HepG2 (cell line): ENCODE data around the gene MTUS2. TPM values are rescaled to one million over a fixed set of nuclear protein-coding genes. Genes with fewer than 3 reads are reported as not detected.
A peak's percentile ranks its signal among the peaks of the same experiment; 100 is the strongest.

Experiments
- ATAC-seq: fragments of 200-7000 bp; cut with Tn5 transposase; 3 replicates; pipeline ENCODE4 v1.9.1; 2020; ENCODE audit warnings: mild to moderate bottlenecking, moderate library complexity
- BruUV-seq: library from RNA; stranded (reverse); fragments of 400-500 nt; replicated peaks from 2 replicates; lab custom pipeline; 2021; lab: Mats Ljungman, UMichigan
- CTCF ChIA-PET: fragments of 300-600 bp; formaldehyde crosslinking; extraction: SDS; loops from one replicate; lab custom pipeline; 2021; ENCODE audit warnings: low total read pairs, inconsistent platforms, low intra/inter-chr PET ratio; lab: Yijun Ruan, JAX
- POLR2A ChIA-PET: fragments of 350-600 bp; sonication (Branson Sonifier 250); formaldehyde crosslinking; loops from one replicate; lab custom pipeline; 2020; ENCODE audit warnings: antibody characterized with exemption, inconsistent platforms; lab: Yijun Ruan, JAX
- DNase-seq: peaks from one replicate; pipeline ENCODE4 v3.0.0-alpha.2; 2015; ENCODE audit warnings: low spot score
- FAIRE-seq: peaks from 3 replicates; lab custom pipeline; 2011; peaks lifted over from hg19 to GRCh38; lab: Jason Lieb, UNC
- H2AFZ ChIP-seq: one replicate; pipeline ENCODE4 v1.6.1; 2011; ENCODE audit warnings: low read length, inconsistent platforms
- H3K27ac ChIP-seq: fragments of 300-600 bp; 3 replicates; pipeline ENCODE4 v1.8.0; 2011; ENCODE audit warnings: mixed run types, mild to moderate bottlenecking, mixed read lengths, low read length, inconsistent platforms; ENCODE audit not compliant: insufficient read depth; ENCODE audit errors: extremely low read length
- H3K27me3 ChIP-seq, 2 experiments: fragments of 200-600 bp in 1 of 2; 2 replicates in 1 of 2; 3 replicates in 1 of 2; pipeline versions ENCODE4 v1.6.0 to v1.8.0; 2011; ENCODE audit warnings: low read length in 2 of 2, mild to moderate bottlenecking in 2 of 2, moderate library complexity in 2 of 2, inconsistent platforms in 1 of 2; ENCODE audit not compliant: insufficient read depth in 2 of 2, control insufficient read depth in 1 of 2
- H3K36me3 ChIP-seq, 2 experiments: fragments of 200-600 bp in 1 of 2; replicated peaks in 1 of 2; 2 replicates in 1 of 2; 3 replicates in 1 of 2; pipeline versions ENCODE4 v1.5.1 to v1.8.0; 2011; ENCODE audit warnings: low read length in 2 of 2, inconsistent platforms in 1 of 2; ENCODE audit not compliant: insufficient read depth in 2 of 2, control insufficient read depth in 1 of 2
- H3K4me1 ChIP-seq: 2 replicates; pipeline ENCODE4 v1.5.1; 2012; ENCODE audit warnings: low read length, inconsistent platforms; ENCODE audit not compliant: insufficient read depth
- H3K4me2 ChIP-seq: 2 replicates; pipeline ENCODE4 v1.6.0; 2011; ENCODE audit warnings: low read depth, low read length, inconsistent platforms
- H3K4me3 ChIP-seq, 3 experiments: fragments of 200-600 bp in 1 of 3; sonication (generic), shearing (Covaris generic) in 1 of 3; replicated peaks in 1 of 3; 2 replicates each; pipeline ENCODE4 v1.5.1; 2011 to 2016; ENCODE audit warnings: low read length in 3 of 3, inconsistent platforms in 2 of 3, low read depth in 2 of 3, mild to moderate bottlenecking in 2 of 3, control low read depth in 1 of 3, mixed read lengths in 1 of 3; ENCODE audit not compliant: insufficient read depth in 1 of 3
- H3K79me2 ChIP-seq: one replicate; pipeline ENCODE4 v1.6.1; 2011; ENCODE audit warnings: low read length, inconsistent platforms; ENCODE audit not compliant: insufficient read depth
- H3K9ac ChIP-seq: 2 replicates; pipeline ENCODE4 v1.6.0; 2011; ENCODE audit warnings: mild to moderate bottlenecking, low read depth, low read length, inconsistent platforms; ENCODE audit not compliant: insufficient read depth
- H3K9me3 ChIP-seq: 2 replicates; pipeline ENCODE4 v1.5.1; 2012; ENCODE audit warnings: mild to moderate bottlenecking, low read length
- H4K20me1 ChIP-seq: 2 replicates; pipeline ENCODE4 v1.6.0; 2011; ENCODE audit warnings: inconsistent platforms, mild to moderate bottlenecking, low read length, moderate library complexity; ENCODE audit not compliant: insufficient read depth
- ATF7 ChIP-seq, 2 experiments: fragments of 450-650 bp in 1 of 2; sonication (generic) in 1 of 2; formaldehyde crosslinking in 1 of 2; IDR thresholded peaks; 2 replicates each; pipeline versions ENCODE4 v1.4.0 to v1.6.1; 2016 to 2020; ENCODE audit warnings: antibody characterized with exemption in 1 of 2, mild to moderate bottlenecking in 1 of 2, missing genetic modification reagents in 1 of 2
- BCL3 ChIP-seq: sonication (generic); formaldehyde crosslinking; IDR thresholded peaks from 2 replicates; pipeline ENCODE4 v1.5.1; 2020; ENCODE audit warnings: mild to moderate bottlenecking, missing genetic modification reagents, moderate library complexity
- CREB1 ChIP-seq, 2 experiments: fragments of 450-650 bp in 1 of 2; IDR thresholded peaks; 2 replicates each; pipeline ENCODE4 v1.6.1; 2016 to 2017; ENCODE audit warnings: control low read depth in 1 of 2, mild to moderate bottlenecking in 1 of 2, missing compliant biosample characterization in 1 of 2, missing genetic modification characterization in 1 of 2
- FOSL1 ChIP-seq: sonication (generic); formaldehyde crosslinking; IDR thresholded peaks from 2 replicates; pipeline ENCODE4 v1.9.0; 2021; ENCODE audit warnings: missing genetic modification reagents, borderline replicate concordance
- MEIS2 ChIP-seq: sonication (generic); formaldehyde crosslinking; IDR thresholded peaks from 2 replicates; pipeline ENCODE4 v1.9.0; 2021; ENCODE audit warnings: mild to moderate bottlenecking, missing genetic modification reagents
- MXD4 ChIP-seq: IDR thresholded peaks from 2 replicates; pipeline ENCODE4 v1.6.1; 2016; ENCODE audit warnings: mild to moderate bottlenecking, missing biosample characterization, missing genetic modification reagents
- NR2C2 ChIP-seq: sonication (generic); formaldehyde crosslinking; IDR thresholded peaks from 2 replicates; pipeline ENCODE4 v1.4.0; 2020; ENCODE audit warnings: missing genetic modification reagents, mild to moderate bottlenecking, moderate library complexity, borderline replicate concordance
- RFXAP ChIP-seq: sonication (generic); formaldehyde crosslinking; IDR thresholded peaks from 2 replicates; pipeline ENCODE4 v1.4.0; 2020; ENCODE audit warnings: missing genetic modification reagents, borderline replicate concordance
- ZNF646 ChIP-seq: sonication (generic); formaldehyde crosslinking; IDR thresholded peaks from 2 replicates; pipeline ENCODE4 v1.9.0; 2021; ENCODE audit warnings: mild to moderate bottlenecking, missing genetic modification reagents
- ZNF773 ChIP-seq: sonication (generic); formaldehyde crosslinking; IDR thresholded peaks from 2 replicates; pipeline ENCODE4 v1.4.0; 2020; ENCODE audit warnings: missing genetic modification reagents, borderline replicate concordance
- WGBS: methylation state at CpG from one replicate; pipeline ENCODE4 v1.1.6; 2017; ENCODE audit warnings: low lambda C conversion rate; 5-methylcytosine and 5-hydroxymethylcytosine counted together
- in situ Hi-C: cut with HindIII; loops from 2 replicates; pipeline ENCODE4 v1.10.0; 2017; ENCODE audit warnings: low pct_unique_long_range_greater_than_20kb; ENCODE audit not compliant: extremely low pct_ligation_motif_present
- intact Hi-C: fragments of 100-400 bp; cut with micrococcal nuclease; formaldehyde crosslinking; loops from one replicate; pipeline ENCODE4 v1.10.0; 2022; ENCODE audit not compliant: unreplicated experiment
- polyA plus RNA-seq, 8 experiments: library from polyadenylated mRNA; depleted of rRNA in 3 of 8; stranded (reverse) in 7 of 8; unstranded in 1 of 8; fragments of >200 nt; fragmentation: Illumina TruSeq in 4 of 8; extraction: Trizol in 4 of 8; gene quantifications; 2 replicates each; pipeline versions ENCODE4 v1.2.1 to v1.2.3, GENCODE V29; 2011 to 2016; ENCODE audit warnings: low read depth in 4 of 8, missing spikeins in 1 of 8, mixed read lengths in 1 of 8; ENCODE audit not compliant: insufficient read depth in 1 of 8
- total RNA-seq, 5 experiments: library from RNA; depleted of rRNA; stranded (reverse); fragments of >200 nt; fragmentation: Illumina TruSeq; extraction: Trizol; gene quantifications; 2 replicates each; pipeline ENCODE4 v1.2.3, GENCODE V29; 2016; ENCODE audit warnings: low read depth in 1 of 5

Gene MTUS2
- total and polyA plus RNA-seq, 2 of the 13 experiments (the other 11 are each of a cell fraction or from before 2014, with no cell fraction given), result not detected

- TF ChIP-seq ZNF646 (no peak), RFXAP (CRISPR knock-in tag) (no peak), NR2C2 (CRISPR knock-in tag) (no peak), ZNF773 (CRISPR knock-in tag) (no peak), FOSL1 (CRISPR knock-in tag) (no peak), MXD4 (CRISPR knock-in tag) (no peak)
Measured at GRCh38 chr13:29397265-29397664, 577.1 kb downstream of the MTUS2 start (continued).

- POLR2A ChIA-PET, result no interaction called here
Measured at GRCh38 chr13:29402166-29402636, 582.1 kb downstream of the MTUS2 start.

More at GRCh38 chr13:29402166-29402636, 582.1 kb downstream of the MTUS2 start:
- Histone ChIP-seq H3K27me3 (no peaks in the 10 kb centered on the region), H2AFZ (no peak overlapping the region), H3K9me3 (no peaks in the 10 kb centered on the region), H3K27ac (no peak overlapping the region)
- BruUV-seq, result no TSS peak
- intact Hi-C loops, result no loop called here
- DNase-seq, result no peak
- TF ChIP-seq ATF7 (IDR thresholded peaks at IDR 0.05) (peak; percentile 95), ATF7 (CRISPR knock-in tag; IDR thresholded peaks at IDR 0.05) (no peak), MEIS2 (CRISPR knock-in tag) (no peak), BCL3 (CRISPR knock-in tag) (no peak), CREB1 (IDR thresholded peaks at IDR 0.05) (peak; percentile 97), CREB1 (CRISPR knock-in tag; IDR thresholded peaks at IDR 0.05) (no peak)
- TF ChIP-seq, all 625 proteins: peak for 2
- no peak for FAIRE-seq
- no peak overlapping the region for H3K9ac ChIP-seq
- no peaks in the 10 kb centered on the region for H3K36me3 ChIP-seq
- H3K79me2 ChIP-seq, result no peaks in the 10 kb centered on the region
- no peaks in the 10 kb centered on the region for H3K4me1 ChIP-seq
- CTCF ChIA-PET, result no interaction called here
- no peaks in the 10 kb centered on the region for H4K20me1 ChIP-seq
- no peak for ATAC-seq
- in situ Hi-C loops, result no loop called here
- H3K4me2 ChIP-seq, result no peak overlapping the region
- 18% methylated on average over 5 of the region's 5 CpGs for WGBS
- H3K4me3 ChIP-seq, result no peak overlapping the region
